NCI-H128 (cell line): ENCODE data around the gene BTRC.

Experiments used
- DNase-seq: peaks from one replicate; lab custom pipeline; 2025; ENCODE audit not compliant: unreplicated experiment; lab: John Stamatoyannopoulos, UW

Gene BTRC

DNA sequence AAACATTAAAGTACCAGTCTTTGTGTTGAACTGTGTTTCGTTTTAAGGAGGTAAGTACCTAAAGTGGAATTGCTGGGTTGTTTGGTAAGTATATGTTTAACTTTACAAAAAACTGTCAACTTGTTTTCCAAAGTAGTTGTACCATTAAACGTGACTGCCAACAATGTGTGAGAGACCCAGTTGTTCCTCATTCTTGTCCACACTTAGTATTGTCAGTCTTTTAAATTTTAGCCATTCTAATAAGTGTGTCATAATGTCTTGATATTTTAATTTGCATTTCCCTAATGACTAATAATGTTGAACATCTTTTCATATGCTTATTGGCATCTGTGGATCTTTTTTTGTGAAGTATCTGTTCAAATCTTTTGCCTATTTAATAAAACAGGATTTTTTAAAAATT, 159.8 kb downstream of the BTRC start:
- no peak for DNase-seq

DNA sequence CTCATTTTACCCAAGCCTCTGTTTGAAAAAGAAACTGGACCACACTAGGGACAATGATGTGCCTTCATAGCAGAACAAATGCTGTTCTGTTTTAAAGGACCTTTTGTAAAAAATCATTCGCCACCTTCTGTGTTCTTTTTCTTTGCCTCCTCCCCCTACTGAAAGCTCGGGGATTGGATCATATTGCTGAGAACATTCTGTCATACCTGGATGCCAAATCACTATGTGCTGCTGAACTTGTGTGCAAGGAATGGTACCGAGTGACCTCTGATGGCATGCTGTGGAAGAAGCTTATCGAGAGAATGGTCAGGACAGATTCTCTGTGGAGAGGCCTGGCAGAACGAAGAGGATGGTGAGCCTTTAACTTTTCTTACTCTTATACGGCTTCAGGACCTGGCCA, 171.9 kb downstream of the BTRC start:
- DNase-seq: no peak

- no peak for DNase-seq
Measured at GRCh38 chr10:101529207-101529606, 175.2 kb downstream of the BTRC start.

DNA sequence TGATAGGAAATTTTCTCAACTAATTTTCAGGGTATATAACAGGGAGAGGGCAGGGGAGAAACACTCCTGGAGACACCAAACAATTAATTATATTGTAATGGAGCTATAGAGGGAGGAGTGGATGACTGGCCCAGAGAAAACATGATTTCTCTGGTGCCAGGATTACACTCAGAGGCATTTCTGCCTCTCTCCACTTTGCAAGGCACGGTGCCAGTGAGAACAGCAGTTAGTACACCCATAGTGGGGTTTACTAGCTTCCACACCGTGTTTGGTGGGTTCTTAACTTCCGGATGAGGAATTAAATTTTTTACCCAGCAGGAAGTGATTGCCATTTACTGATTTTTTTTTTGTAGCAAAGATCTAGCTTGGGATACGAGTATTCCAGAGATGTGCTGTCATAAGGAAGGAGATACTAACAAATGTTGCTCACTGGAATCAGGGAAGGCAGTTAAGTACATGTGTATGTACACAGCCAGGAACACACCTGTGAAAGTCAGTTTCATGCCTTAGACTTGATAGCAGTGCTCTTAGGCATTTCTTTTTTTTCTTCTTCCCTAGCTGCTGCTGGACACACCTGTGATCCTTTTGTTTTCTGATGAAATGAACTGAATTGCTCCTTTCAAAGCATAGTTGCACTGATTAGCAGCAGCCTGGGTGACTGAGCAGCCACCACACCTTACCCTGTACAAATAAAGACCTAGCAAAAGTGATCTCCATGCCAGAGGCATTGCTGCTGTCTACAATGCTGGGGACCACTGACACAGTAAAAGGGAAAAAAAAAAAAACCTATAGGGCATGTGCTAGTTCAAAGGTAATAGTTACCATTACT, 176.0 kb downstream of the BTRC start:
- DNase-seq: no peak

DNA sequence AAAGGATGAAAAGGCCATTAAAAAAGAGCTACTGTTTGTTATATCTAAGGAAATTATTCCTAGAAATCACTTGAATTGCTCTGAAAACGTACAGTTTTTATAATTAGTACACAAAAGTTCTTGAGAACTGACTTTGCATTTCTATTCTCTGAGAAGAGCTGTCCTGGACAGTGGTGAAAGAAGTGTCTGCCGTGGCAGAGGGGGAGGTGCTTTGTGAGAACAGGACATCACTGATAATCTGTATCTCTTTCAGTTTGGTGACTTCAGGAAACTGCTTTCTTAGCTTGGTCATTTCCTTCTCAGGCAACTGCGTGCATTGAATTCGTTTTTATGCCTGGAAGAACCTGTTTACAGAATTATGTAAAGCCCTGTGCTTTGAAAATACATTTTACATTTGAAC, 182.0 kb downstream of the BTRC start:
- DNase-seq: no peak

- DNase-seq: no peak
Measured at GRCh38 chr10:101536800-101537199, 182.8 kb downstream of the BTRC start.

- DNase-seq: no peak
Measured at GRCh38 chr10:101538446-101538845, 184.5 kb downstream of the BTRC start.

GRCh38 chr10:101545898-101546297, 191.9 kb downstream of the BTRC start:
- peak; percentile 26 for DNase-seq

- DNase-seq: no peak
Measured at GRCh38 chr10:101550965-101551364, 197.0 kb downstream of the BTRC start.

DNA sequence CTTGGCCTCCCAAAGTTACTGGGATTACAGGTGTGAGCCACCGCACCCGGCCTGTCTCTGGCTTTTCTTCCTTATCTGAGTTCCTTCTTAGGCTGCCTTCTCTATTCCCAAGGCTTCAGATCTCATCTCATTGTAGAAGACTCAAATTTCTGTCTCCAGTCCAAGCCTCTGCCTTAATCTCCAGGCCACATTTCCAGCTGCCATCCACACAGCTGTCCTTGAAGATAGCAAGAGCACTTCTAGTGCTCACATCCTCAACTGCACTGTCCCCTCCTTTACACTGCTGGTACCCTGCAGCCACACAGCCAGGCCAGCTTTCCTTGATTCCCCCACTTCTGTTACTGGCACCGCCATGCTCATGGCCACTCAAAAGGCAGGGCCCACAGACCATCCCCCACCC, 198.5 kb downstream of the BTRC start:
- DNase-seq: no peak

DNA sequence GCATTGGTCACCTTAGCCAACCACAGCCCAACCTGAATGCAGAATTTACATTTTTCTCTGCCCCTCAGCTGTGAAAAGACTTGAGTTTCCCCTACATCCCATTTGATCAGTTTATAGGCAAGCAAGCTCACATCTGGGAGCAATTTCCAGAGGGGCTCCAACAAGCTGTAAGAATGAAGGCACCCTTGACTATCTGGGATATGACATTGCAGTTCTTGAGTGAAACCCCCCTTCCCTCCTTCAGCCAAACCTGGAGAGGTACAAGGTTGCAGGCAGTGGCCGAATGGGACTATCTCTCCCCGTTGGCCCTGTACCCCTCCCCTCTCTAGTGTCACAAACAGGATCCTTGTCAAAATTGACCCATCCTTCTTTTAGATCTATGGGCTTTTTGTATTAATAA, 203.6 kb downstream of the BTRC start:
- DNase-seq: no peak

DNA sequence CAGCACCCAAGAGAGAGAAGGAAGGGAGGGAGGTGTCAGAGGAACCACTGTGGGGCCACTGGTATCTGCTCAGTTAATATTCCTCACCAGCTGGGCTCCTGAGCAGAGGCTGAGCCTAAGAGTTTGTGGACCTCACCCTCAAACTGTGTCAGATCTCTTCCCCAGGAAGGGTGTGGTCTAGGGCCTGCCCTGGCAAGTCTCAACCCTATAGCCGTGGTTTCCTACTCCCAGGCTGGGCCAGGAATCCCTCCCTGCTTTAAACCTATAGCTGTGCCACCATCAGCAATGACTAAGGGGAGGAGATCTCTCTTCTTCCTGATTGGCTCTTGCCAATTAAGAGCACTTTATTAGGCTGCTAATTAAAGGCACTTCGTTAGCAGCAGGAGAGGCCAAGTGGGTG, 204.2 kb downstream of the BTRC start:
- no peak for DNase-seq

DNA sequence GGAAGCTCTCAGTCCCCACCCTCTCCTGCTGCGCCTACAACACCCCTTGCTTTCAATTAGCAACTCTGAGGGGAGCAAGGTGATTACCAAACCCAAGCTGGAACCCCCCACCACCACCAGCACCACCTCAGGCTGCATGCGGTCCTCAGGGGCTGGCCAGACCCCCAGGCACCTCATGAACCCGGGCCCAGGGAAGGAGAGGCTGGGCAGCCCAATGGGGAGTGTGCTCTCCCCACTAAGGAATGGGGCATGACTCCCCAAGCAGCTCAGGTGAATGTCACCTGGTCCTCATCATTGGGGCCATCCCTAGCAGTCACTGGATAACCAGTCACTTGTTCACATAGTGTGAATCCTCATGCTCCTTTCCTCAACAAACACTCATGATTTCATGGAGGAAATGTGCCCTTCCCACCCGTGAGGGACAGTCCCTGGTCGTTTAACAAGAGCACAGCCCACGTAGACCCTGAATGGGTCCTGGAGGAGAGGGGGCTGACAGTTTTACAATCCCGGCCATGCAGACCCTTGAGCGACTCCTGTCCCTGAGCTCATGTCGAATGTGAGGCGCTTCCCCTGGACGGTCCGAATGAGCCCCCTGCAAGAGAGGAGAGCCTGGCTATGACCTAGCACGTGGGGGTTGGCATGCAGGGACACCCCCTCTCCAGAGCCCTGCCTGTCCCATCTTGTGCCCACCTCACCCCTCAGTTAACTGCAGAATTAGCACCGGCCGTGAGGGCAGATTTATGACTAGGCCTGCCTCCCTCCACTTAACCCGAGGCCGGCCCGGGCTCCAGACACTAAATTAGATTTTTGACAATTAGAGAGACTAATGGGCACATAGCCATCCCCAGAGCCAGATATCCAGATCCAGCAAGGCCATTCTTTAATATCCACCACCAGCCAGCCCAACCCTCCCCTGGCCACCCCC, 205.0 kb downstream of the BTRC start:
- DNase-seq: no peak

DNA sequence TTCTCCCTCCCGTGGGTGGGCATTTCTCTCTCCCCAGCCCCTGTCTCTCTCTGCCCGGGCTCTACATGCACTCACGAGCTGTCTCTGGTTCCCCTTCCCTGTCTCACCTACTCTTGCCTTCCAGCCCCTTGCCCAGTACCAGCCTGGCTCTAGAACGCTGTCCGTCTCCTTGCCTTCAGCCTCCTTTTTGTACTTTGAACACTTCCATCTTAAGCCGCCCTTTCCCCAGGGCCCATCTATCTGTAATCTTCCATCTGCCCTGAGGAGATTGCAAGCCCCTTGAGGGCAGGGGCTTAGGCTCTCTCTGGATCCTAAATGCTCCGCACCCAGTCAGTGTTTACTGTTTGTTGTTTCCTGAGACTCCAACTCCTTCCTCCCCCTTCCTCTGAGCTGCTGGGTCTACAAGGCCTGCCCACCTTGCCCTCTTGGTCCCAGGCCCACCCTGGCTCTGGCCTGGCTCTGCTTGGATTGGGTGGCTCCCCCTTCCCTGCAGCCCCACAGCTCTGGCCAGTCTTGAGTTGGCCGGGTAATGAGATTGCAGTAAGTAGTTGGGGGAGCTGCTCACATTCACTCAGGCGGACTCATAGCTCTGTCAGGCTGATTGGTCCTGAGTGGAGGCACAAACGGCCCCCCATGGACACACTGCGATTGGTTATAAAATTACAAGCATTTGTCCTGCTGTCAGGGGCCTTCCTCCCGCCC, 205.8 kb downstream of the BTRC start:
- no peak for DNase-seq

DNA sequence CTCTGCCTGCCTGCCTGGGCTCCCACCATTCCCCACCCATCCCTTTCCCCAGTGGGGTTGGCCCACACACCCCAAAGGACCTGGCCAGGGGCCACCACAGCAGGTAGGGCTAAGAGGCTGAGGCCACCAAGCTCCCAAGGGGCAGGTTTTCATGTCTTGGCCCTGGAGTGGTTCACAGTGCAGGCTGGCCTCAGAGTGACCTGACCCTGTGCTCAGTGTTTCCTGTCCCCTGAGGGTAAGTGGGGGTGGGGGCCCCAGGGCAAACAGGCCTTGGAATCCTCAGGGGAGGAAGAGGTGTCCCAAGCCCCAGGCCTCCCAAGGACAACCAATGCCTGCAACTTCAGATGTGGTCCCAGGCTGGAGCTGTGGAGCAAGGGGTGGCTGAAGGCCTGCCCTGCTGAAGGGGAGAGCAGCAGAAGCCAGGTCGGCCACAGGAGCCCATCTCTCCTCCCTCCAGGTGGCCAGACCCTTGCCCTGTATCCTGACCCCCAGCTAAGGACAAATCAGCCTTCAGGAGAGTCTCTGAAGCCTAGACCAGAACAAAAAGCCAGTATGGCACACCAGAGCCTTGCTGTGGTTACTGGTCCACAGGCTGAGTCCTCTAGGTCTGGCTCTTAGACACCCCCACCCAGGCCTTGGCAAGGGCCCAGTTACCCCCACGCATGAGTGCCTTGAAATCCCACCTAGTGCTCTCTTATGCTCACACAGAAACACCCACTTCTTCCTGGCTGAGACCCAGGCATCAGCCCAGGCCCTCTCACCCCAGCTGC, 206.5 kb downstream of the BTRC start:
- no peak for DNase-seq

- no peak for DNase-seq
Measured at GRCh38 chr10:101561068-101561915, 207.3 kb downstream of the BTRC start.

GRCh38 chr10:101562231-101562630, 208.3 kb downstream of the BTRC start:
- DNase-seq: no peak

DNA sequence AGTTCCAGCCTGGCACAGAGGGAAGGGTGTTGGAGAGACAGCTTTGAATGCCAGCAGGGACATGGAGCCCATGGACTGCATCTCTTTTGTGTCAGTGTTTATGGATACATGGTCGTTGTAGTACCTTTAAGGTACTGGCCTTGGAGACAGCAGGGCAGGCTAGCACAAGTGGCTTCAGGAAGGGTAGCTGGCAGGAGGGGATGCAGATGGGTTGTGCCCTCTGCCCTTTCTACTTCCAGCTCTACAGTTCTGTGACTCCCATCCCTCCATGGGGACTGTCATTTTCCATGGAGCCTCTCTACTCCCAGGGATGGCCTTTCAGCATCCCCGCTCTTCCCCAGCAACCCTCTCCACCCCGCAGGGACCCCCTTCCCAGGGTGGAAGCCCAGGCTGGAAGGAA, 209.0 kb downstream of the BTRC start:
- DNase-seq: no peak

DNA sequence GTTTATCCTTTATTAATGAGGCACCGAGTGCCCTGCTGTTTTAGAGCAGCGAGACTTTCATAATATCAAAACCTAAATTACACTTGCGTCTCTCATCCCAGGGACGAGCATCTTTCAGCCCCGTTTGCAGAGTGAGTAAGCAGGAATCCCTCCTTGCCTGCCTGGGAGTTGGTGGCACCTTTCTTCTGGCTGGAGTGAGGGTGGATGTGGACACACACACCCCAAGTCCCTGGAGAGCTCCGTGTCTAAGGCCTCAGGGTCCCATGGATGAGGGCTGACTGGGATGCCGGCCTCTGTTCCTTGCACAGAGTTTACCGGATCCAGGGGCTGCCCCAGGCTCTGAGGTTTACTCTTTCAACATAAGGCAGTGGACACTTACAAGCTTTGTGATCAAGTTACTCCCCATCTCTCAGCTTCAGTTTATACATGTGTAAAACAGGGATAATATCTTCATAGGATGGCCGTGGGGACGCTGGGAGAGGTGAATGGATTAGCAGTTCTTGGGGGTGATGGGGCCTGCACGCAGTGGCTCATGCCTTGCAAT, 209.6 kb downstream of the BTRC start:
- DNase-seq: no peak
